ENCODE measurements around the gene DLG2.
"Not testable (repeated sequence)": the region's sequence is repeated elsewhere in the genome, so short reads cannot be mapped to it uniquely, and the experiment has no call there.

DLG2 gene

DNA sequence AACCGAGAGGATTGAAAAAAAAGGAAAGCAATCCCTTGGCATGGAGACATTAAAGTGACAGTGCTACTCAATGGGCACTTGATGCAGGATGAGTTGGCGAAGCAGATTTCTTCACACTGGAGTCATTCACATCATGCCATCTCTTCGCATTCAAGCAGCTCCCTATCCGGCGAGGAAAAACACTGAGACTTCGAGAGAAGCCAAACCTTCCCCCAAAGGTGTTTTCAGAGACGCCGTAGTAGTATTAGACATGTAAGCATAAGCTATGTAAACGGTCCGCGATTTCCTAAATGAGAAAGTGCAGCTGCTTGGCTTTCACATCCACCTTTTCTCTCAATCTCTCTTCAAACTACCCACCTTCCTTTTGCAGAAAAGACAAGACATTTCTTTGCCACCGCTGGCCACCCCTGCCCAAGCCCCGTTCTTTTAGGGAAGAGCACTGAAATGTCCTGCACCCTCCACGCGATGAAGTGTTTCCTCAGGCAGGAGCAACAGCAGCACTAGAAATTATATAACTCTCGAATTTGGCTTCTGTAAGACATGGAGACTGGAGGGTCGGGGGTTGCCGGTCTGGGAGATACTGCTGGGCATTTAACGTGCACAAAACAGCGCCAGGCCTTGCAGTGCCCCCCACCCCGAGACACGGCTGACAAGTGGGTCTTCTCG lies at the start of gene DLG2:
DLG2 (minus strand) TSS at position 13 of the 666 bp plus-strand sequence.
- DNase-seq (ENCODE audit: low read depth), result no peak
- TF ChIP-seq, protein P1, sequence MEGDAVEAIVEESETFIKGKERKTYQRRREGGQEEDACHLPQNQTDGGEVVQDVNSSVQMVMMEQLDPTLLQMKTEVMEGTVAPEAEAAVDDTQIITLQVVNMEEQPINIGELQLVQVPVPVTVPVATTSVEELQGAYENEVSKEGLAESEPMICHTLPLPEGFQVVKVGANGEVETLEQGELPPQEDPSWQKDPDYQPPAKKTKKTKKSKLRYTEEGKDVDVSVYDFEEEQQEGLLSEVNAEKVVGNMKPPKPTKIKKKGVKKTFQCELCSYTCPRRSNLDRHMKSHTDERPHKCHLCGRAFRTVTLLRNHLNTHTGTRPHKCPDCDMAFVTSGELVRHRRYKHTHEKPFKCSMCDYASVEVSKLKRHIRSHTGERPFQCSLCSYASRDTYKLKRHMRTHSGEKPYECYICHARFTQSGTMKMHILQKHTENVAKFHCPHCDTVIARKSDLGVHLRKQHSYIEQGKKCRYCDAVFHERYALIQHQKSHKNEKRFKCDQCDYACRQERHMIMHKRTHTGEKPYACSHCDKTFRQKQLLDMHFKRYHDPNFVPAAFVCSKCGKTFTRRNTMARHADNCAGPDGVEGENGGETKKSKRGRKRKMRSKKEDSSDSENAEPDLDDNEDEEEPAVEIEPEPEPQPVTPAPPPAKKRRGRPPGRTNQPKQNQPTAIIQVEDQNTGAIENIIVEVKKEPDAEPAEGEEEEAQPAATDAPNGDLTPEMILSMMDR (conservative IDR thresholded peaks at IDR 0.05; ENCODE audit: low read depth, low read length), result no peak
- peak within 1 kb of the TSS; percentile 98 for H3K4me3 ChIP-seq (ENCODE audit: low read length)

DNA sequence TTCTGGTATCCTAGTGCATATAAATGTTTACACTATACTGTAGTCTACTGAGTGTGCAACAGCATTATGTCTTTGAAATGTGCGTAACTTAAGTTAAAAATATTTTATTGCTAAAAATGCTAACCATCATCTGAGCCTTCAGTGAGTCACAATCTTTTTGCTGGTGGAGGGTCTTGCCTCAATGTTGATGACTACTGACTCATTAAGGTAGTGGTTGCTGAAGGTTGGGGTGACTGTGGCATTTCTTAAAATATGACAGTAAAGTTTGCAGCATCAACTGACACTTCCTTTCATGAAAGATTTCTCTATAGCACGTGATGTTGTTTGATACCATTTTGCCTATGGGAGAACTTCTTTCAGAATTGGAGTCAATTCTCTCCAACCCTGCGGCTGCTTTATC lies 46.2 kb upstream of the DLG2 start:
- H3K4me3 ChIP-seq (ENCODE audit: low read length), result no peak overlapping the region
- no peak for DNase-seq (ENCODE audit: low read depth)
- TF ChIP-seq, protein P1 (conservative IDR thresholded peaks at IDR 0.05; ENCODE audit: low read depth, low read length), result no peak

DNA sequence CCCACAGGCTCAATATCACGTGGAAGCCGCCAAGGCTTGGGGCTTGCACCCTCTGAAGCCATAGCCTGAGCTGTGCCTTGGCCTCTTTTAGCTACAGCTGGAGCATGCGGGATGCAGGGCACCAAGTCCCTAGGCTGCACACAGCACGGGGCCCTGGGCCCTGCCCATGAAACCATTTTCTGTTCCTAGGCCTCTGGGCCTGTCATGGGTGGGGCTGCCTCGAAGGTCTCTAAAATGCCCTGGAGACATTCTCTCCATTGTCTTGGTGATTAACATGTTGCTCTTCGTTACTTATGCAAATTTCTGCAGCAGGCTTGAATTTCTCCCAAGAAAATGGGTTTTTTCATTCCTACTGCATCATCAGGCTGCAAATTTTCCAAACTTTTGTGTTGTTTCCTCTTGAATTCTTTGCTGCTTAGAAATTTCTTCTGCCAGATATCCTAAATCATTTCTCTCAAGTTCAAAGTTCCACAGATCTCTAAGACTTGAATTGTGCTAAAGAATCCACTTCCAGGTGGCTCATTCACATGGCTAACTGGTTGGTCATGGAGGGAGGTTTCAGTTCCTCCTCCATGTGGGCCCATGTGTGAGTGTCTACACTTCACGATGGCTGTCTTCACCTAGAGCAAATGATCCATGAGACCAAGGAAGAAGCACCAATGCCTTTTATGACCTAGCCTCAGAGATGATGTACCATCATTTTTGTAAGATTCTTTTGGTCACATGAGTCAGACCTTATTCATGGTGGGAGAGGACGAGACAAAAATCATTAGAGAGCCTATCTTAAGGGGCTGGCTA lies 45.2 kb upstream of the DLG2 start:
- TF ChIP-seq, protein P1 (conservative IDR thresholded peaks at IDR 0.05; ENCODE audit: low read depth, low read length), result no peak
- DNase-seq (ENCODE audit: low read depth), result no peak
- no peak overlapping the region for H3K4me3 ChIP-seq (ENCODE audit: low read length)

DNA sequence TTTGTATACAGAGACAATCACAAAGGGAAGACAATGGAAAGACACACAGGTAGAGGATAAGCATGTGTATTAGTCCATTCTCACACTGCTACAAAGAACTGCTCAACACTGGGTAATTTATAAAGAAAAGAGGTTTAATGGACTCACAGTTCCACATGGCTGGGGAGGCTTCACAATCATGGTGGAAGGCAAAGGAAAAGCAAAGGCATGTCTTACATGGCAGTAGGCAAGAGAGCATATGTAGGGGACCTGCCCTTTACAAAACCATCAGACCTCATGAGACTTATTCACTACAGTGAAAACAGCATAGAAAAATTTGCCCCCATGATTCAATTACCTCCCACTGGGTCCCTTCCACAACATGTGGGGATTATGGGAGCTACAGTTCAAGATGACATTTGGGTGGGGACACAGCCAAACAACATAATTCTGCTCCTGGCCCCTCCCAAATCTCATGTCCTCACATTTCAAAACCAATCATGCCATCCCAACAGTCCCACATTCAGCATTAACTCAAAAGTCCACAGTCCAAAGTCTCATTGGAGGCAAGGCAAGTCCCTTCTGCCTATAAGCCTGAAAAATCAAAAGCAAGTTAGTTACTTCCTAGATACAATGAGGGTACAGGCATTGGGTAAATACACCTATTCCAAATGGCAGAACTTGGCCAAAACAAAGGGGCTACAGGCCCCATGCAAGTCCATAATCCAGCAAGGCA lies 44.0 kb upstream of the DLG2 start:
- DNase-seq (ENCODE audit: low read depth); H3K4me3 ChIP-seq (ENCODE audit: low read length): not testable (repeated sequence)

DNA sequence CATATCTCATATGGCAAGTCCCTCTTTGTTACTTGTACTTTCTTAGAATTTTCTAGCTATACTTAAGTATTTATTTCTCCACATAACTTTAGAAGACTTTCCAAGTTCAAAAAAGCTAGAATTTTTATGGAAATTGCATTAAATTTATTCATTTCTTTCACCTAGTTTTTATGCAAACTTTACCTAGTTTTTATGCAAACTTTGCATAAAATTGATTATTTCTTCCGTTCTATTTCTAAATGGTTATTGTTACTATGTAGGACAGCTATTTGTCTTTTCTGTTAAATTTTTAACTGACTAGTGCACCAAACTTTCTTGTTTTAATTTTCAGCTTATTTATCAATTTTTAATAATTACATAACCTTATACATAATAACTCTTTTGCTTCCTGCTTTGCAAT lies 41.0 kb upstream of the DLG2 start:
- DNase-seq (ENCODE audit: low read depth), result no peak
- H3K4me3 ChIP-seq (ENCODE audit: low read length), result no peak overlapping the region
- TF ChIP-seq, protein P1 (conservative IDR thresholded peaks at IDR 0.05; ENCODE audit: low read depth, low read length), result no peak

DNA sequence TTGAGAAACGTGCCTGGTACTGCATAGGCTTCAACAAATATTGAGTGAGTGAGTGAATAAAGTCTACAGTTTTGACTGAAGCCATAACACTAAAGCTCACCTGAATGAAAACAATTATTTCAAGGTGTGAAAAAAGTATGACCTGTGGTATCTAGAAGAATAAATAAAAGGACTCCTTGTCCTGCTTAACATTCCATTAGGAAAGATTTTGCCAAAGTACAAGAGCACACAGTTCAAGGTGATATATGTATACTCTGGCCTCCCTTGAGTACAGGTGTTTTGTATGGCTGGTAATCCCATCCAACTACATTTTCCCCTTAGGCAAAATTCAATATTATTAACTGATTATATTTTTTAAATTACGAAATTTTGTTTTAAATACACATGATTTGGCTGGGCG lies 39.5 kb upstream of the DLG2 start:
- DNase-seq (ENCODE audit: low read depth), result no peak
- TF ChIP-seq, protein P1 (conservative IDR thresholded peaks at IDR 0.05; ENCODE audit: low read depth, low read length), result no peak
- no peak overlapping the region for H3K4me3 ChIP-seq (ENCODE audit: low read length)

DNA sequence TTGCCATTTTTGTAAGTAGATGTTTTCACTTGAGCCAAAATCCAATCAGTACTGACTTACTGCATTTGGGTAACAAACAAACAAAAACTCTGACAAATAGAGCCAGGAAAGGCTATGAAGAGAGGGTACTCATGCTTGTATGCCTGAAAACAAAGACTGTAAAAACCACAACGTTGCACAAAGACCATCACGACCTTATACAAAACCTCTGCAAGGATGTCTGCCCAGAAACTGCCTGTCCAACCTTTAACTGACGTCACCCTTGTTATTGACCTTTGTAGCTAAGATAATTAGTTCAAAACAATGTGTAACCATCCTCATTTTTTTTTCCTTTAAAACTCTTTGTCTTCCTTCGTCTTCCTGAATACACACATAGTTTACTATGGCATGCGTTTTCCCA lies 38.6 kb upstream of the DLG2 start:
- H3K4me3 ChIP-seq (ENCODE audit: low read length), result no peak overlapping the region
- DNase-seq (ENCODE audit: low read depth), result no peak
- TF ChIP-seq, protein P1 (conservative IDR thresholded peaks at IDR 0.05; ENCODE audit: low read depth, low read length), result no peak
